Measurements from ENCODE around the gene ZBTB49.
A peak's percentile ranks its signal among the peaks of the same experiment; 100 is the strongest.

The ZBTB49 gene

GRCh38 chr4:4323705-4324534, 33.9 kb downstream of the ZBTB49 start:
- no peak overlapping the region for H3K4me3 ChIP-seq (ENCODE audit: low read length)
- DNase-seq (ENCODE audit: low read depth) = no peak
- TF ChIP-seq CTCF (IDR thresholded peaks at IDR 0.05; ENCODE audit: insufficient read depth, low read depth, low read length, missing control alignments) = no peak

- no peak for DNase-seq (ENCODE audit: low read depth)
- TF ChIP-seq CTCF (IDR thresholded peaks at IDR 0.05; ENCODE audit: insufficient read depth, low read depth, low read length, missing control alignments) = no peak
- no peak overlapping the region for H3K4me3 ChIP-seq (ENCODE audit: low read length)
Observed at GRCh38 chr4:4325321-4325720, 35.3 kb downstream of the ZBTB49 start.

GRCh38 chr4:4326166-4326565, 36.1 kb downstream of the ZBTB49 start:
- H3K4me3 ChIP-seq (ENCODE audit: low read length) = no peak overlapping the region
- no peak for DNase-seq (ENCODE audit: low read depth)
- TF ChIP-seq CTCF (IDR thresholded peaks at IDR 0.05; ENCODE audit: insufficient read depth, low read depth, low read length, missing control alignments) = no peak

GRCh38 chr4:4327652-4328121, 37.6 kb downstream of the ZBTB49 start:
- peak; percentile 9 for DNase-seq (ENCODE audit: low read depth)
- no peak for TF ChIP-seq CTCF (IDR thresholded peaks at IDR 0.05; ENCODE audit: insufficient read depth, low read depth, low read length, missing control alignments)
- H3K4me3 ChIP-seq (ENCODE audit: low read length) = no peak overlapping the region

- no peak for TF ChIP-seq CTCF (IDR thresholded peaks at IDR 0.05; ENCODE audit: insufficient read depth, low read depth, low read length, missing control alignments)
- no peak overlapping the region for H3K4me3 ChIP-seq (ENCODE audit: low read length)
- DNase-seq (ENCODE audit: low read depth) = no peak
Observed at GRCh38 chr4:4328206-4328605, 38.2 kb downstream of the ZBTB49 start.

- no peak overlapping the region for H3K4me3 ChIP-seq (ENCODE audit: low read length)
- no peak for DNase-seq (ENCODE audit: low read depth)
- TF ChIP-seq CTCF (IDR thresholded peaks at IDR 0.05; ENCODE audit: insufficient read depth, low read depth, low read length, missing control alignments) = no peak
Observed at GRCh38 chr4:4328840-4329239, 38.8 kb downstream of the ZBTB49 start.

- TF ChIP-seq CTCF (IDR thresholded peaks at IDR 0.05; ENCODE audit: insufficient read depth, low read depth, low read length, missing control alignments) = no peak
- no peak for DNase-seq (ENCODE audit: low read depth)
- H3K4me3 ChIP-seq (ENCODE audit: low read length) = no peak overlapping the region
Observed at GRCh38 chr4:4329496-4329895, 39.4 kb downstream of the ZBTB49 start.

All from epithelial cell of esophagus (primary cell).